GM12873 (cell line): ENCODE data around the gene PDZRN3.

ENCODE experiments used
- TF ChIP-seq, protein P1 (sequence below): IDR thresholded peaks from 2 replicates; pipeline ENCODE4 v1.5.1; 2012; ENCODE audit warnings: low read depth, mild to moderate bottlenecking, moderate library complexity, low read length, control low read depth; ENCODE audit not compliant: insufficient read depth; ENCODE audit errors: missing control alignments

Gene PDZRN3

GRCh38 chr3:73592154-73593144, 32.3 kb downstream of the PDZRN3 start:
- TF ChIP-seq, protein P1, sequence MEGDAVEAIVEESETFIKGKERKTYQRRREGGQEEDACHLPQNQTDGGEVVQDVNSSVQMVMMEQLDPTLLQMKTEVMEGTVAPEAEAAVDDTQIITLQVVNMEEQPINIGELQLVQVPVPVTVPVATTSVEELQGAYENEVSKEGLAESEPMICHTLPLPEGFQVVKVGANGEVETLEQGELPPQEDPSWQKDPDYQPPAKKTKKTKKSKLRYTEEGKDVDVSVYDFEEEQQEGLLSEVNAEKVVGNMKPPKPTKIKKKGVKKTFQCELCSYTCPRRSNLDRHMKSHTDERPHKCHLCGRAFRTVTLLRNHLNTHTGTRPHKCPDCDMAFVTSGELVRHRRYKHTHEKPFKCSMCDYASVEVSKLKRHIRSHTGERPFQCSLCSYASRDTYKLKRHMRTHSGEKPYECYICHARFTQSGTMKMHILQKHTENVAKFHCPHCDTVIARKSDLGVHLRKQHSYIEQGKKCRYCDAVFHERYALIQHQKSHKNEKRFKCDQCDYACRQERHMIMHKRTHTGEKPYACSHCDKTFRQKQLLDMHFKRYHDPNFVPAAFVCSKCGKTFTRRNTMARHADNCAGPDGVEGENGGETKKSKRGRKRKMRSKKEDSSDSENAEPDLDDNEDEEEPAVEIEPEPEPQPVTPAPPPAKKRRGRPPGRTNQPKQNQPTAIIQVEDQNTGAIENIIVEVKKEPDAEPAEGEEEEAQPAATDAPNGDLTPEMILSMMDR: no peak

DNA sequence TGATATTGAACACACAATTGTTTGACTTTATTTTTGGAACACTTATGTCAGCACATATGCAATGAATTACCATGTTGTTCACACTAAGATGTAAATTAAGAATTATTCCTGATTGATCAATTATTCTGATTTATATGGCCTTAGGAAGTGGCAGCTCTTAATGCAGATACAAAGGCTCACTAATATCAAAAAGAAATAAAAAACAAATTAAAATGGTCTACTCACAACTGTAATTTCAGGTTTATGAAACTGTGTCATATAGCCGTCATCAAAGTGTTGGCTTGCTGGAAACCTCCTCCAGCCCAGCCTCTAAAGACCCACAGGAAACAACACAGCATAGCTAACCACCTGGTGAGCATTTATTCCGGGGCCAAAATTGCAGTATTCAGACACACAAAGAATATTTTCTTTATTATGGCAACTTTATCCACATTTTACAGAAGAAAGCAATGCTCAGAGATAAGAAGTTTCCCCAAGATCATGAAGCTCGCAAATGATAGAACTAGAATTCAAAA, 33.4 kb downstream of the PDZRN3 start:
- TF ChIP-seq, protein P1: no peak

DNA sequence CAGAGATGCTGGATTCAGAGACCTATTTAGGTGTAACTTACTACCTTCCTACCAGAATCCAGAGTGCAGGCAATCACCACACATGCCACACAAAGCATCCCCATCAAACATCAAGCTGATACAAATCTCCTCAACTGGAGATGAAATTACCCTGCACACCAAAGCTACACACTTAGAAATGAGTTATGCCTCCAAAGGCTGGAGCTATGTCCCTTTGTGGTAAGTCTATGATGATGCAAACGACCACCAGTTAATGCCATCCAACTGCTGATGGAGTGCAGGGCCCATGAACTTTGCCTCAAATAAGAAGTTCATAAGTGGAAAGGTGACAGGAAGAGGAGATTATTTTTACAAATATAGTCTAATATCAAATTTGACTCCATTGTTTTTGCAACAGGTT, 38.1 kb downstream of the PDZRN3 start:
- TF ChIP-seq, protein P1: no peak

DNA sequence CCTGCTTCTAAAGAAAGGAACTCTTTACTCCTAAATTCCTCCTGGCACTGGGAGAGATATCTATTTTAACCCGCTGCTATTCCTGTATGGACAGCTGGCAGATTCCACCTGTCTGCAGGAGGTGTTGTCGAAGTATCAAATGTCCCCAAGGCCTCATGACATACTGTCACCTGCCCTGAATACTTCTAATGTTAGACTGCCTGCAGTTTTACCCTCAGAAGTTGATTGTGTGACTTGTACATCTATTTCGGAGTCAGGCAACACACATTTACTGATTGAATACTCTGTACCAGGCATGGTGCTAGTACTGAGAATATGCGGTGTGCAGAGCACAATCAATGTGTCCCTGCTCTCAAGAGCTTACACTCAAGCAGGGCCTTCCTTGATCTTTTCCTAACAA, 38.6 kb downstream of the PDZRN3 start:
- TF ChIP-seq, protein P1: no peak

DNA sequence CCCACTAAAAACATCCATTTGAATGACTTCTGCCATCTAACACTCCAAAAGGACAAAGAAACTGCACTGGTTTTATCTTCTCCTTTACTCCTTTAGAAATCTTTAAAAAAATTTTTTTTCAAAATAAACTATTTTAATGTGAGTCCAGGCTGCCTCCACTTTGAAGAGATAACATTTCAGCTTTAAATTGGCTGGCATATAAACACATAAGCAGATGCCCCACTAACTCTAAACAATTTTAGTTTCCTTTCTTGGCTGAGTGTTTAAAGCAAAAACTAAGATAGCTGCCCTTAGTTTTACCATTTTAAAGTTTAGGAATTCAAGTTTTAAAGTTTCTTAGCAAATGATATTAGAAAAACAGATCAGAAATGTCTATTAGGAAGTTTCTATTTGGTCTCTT, 39.9 kb downstream of the PDZRN3 start:
- TF ChIP-seq, protein P1: no peak

DNA sequence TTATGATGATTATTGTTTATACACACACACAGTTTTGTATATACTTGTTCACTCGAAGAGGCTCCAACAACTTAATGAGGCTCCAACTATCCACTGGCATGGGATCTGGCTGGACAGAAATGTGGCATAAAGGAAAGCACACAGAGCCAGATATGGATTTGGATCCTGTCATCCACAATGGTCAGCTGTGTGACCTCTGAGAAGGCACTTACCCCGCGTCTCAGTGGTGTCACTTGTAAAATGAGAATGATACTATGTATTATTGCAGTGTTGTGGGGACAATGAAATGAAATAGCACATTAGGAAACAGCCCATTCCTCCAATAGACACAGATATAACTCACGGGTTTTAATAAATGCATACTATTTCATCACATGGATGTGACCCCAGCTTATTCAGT, 42.2 kb downstream of the PDZRN3 start:
- TF ChIP-seq, protein P1: no peak

- TF ChIP-seq, protein P1: no peak
Measured at GRCh38 chr3:73581134-73581846, 43.5 kb downstream of the PDZRN3 start.
